ENCODE data around the gene C4B. TPM values are rescaled to one million over a fixed set of nuclear protein-coding genes. Genes with fewer than 3 reads are reported as not detected.
"Not testable (repeated sequence)": the region's sequence is repeated elsewhere in the genome, so short reads cannot be mapped to it uniquely, and the experiment has no call there.

C4B gene
- total and polyA plus RNA-seq, 2 donors: 4.7 to 142 TPM

DNA sequence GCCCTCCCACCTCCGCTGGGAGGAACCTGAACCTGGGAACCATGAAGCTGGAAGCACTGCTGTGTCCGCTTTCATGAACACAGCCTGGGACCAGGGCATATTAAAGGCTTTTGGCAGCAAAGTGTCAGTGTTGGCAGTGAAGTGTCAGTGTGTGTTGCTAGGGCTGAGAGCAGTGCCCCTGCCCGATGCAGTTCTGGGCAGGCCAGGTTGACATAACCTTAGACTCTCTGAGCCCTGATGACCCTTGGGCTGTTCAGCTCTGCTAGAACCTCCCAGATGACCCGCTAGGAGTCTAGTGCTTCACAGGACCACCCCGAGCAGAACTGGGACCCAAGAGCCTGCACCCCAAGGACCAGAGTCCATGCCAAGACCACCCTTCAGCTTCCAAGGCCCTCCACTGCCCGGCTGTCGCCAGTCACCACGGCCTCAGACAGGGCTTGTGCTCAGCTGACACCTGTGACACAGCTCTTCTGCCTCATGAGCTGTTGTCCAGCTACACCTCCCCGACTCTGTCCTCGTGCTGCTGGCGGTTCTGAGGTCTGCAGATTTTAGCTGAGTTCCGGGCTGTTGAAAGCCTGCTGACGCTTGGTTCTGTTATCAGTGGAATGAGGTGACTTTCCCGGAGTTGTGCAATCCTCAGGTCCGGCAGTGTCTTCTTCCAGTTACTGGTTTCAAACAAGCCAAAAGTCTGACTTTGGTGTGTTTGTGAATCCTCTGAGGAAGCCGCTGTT is 20.9 kb downstream of the C4B start:
- not testable (repeated sequence) for H3K4me1 ChIP-seq (ENCODE audit: insufficient read depth); H3K4me3 ChIP-seq (ENCODE audit: low read depth, low read length); H3K36me3 ChIP-seq (ENCODE audit: insufficient read depth); H3K27ac ChIP-seq (ENCODE audit: low read depth); DNase-seq (ENCODE audit: extremely low spot score)
- no CpG with 5 or more reads among the region's 16 CpGs for WGBS

DNA sequence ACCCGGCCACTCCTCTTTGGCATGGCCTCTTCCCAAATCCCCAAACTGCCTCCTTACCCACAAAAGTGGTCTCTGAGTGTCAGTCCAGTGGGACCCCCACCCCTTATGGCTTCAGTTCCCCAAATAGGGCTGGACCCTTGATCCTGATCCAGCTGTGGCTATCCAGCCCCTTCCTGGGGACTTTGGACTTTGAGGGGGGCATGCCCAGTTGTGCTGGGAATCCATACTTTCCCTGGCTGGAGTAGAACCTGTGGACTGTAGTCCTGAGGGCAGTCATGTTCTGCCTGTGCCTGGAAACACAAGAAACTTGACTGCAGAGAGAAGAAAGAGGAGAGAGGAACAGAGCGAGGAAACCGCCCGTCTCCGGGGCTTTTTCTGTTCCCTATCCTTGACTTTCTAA is 22.5 kb downstream of the C4B start:
- not testable (repeated sequence) for H3K36me3 ChIP-seq (ENCODE audit: insufficient read depth); H3K4me1 ChIP-seq (ENCODE audit: insufficient read depth); H3K27ac ChIP-seq (ENCODE audit: low read depth); DNase-seq (ENCODE audit: extremely low spot score); H3K4me3 ChIP-seq (ENCODE audit: low read depth, low read length)
- WGBS: 85% methylated on average over 4 of the region's 5 CpGs

DNA sequence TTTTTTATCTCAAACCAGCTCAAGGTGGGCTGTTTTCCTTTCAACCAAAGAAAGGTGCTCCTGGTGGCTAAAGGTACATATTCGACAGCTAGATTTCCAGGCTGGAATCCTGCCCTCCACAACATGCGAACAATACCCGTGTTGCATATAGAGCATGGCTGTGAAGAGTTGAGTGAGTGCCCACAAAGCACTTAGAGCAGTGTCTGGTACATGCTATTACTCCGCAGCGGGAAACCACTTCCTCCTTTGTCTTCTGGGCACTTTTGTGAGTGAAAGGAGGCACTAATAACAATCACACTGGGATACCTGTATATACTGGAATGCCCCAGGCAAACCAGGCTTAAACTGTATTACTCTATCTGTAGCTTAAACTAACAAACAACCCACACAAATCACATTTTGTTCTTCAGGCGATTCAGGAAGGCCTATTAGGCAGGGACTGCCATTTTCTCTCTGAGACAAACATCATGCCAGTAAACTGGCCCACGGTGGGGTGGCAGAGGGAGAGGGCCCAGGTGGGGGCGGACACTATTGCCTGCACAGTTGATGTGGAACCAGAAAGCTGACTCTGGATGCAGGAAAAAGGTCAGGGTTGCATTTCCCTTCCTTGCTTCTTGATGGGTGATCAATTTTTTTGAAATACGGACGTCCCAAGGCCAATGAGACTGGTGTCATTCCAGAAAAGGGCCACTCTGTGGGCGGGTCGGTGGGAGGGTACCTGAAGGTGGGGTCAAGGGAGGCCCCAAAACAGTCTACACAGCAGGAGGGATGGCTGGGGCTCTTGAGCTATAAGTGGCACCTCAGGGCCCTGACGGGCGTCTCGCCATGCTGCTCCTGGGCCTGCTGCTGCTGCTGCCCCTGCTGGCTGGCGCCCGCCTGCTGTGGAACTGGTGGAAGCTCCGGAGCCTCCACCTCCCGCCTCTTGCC is 23.3 kb downstream of the C4B start, which contains the start of gene CYP21A2:
Gene CYP21A2, plus strand, starts transcription at position 818 of the 927 bp plus-strand sequence. Its CDS starts 8 bp downstream, at position 826.
- H3K27ac ChIP-seq (ENCODE audit: low read depth); H3K36me3 ChIP-seq (ENCODE audit: insufficient read depth); H3K4me1 ChIP-seq (ENCODE audit: insufficient read depth); DNase-seq (ENCODE audit: extremely low spot score); H3K4me3 ChIP-seq (ENCODE audit: low read depth, low read length): not testable (repeated sequence)
- WGBS: 90% methylated on average over 15 of the region's 19 CpGs

DNA sequence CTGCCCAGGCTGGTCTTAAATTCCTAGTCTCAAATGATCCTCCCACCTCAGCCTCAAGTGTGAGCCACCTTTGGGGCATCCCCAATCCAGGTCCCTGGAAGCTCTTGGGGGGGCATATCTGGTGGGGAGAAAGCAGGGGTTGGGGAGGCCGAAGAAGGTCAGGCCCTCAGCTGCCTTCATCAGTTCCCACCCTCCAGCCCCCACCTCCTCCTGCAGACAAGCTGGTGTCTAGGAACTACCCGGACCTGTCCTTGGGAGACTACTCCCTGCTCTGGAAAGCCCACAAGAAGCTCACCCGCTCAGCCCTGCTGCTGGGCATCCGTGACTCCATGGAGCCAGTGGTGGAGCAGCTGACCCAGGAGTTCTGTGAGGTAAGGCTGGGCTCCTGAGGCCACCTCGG is 24.3 kb downstream of the C4B start:
- H3K36me3 ChIP-seq (ENCODE audit: insufficient read depth); H3K4me1 ChIP-seq (ENCODE audit: insufficient read depth); H3K27ac ChIP-seq (ENCODE audit: low read depth); DNase-seq (ENCODE audit: extremely low spot score); H3K4me3 ChIP-seq (ENCODE audit: low read depth, low read length): not testable (repeated sequence)
- whole genome bisulfite sequencing: 84% methylated on average over 4 of the region's 5 CpGs

DNA sequence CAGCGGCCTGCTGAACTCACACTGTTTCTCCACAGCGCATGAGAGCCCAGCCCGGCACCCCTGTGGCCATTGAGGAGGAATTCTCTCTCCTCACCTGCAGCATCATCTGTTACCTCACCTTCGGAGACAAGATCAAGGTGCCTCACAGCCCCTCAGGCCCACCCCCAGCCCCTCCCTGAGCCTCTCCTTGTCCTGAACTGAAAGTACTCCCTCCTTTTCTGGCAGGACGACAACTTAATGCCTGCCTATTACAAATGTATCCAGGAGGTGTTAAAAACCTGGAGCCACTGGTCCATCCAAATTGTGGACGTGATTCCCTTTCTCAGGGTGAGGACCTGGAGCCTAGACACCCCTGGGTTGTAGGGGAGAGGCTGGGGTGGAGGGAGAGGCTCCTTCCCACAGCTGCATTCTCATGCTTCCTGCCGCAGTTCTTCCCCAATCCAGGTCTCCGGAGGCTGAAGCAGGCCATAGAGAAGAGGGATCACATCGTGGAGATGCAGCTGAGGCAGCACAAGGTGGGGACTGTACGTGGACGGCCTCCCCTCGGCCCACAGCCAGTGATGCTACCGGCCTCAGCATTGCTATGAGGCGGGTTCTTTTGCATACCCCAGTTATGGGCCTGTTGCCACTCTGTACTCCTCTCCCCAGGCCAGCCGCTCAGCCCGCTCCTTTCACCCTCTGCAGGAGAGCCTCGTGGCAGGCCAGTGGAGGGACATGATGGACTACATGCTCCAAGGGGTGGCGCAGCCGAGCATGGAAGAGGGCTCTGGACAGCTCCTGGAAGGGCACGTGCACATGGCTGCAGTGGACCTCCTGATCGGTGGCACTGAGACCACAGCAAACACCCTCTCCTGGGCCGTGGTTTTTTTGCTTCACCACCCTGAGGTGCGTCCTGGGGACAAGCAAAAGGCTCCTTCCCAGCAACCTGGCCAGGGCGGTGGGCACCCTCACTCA is 25.0 kb downstream of the C4B start:
- H3K4me1 ChIP-seq (ENCODE audit: insufficient read depth); DNase-seq (ENCODE audit: extremely low spot score); H3K36me3 ChIP-seq (ENCODE audit: insufficient read depth); H3K27ac ChIP-seq (ENCODE audit: low read depth); H3K4me3 ChIP-seq (ENCODE audit: low read depth, low read length): not testable (repeated sequence)
- 71% methylated on average over 23 of the region's 24 CpGs for WGBS

DNA sequence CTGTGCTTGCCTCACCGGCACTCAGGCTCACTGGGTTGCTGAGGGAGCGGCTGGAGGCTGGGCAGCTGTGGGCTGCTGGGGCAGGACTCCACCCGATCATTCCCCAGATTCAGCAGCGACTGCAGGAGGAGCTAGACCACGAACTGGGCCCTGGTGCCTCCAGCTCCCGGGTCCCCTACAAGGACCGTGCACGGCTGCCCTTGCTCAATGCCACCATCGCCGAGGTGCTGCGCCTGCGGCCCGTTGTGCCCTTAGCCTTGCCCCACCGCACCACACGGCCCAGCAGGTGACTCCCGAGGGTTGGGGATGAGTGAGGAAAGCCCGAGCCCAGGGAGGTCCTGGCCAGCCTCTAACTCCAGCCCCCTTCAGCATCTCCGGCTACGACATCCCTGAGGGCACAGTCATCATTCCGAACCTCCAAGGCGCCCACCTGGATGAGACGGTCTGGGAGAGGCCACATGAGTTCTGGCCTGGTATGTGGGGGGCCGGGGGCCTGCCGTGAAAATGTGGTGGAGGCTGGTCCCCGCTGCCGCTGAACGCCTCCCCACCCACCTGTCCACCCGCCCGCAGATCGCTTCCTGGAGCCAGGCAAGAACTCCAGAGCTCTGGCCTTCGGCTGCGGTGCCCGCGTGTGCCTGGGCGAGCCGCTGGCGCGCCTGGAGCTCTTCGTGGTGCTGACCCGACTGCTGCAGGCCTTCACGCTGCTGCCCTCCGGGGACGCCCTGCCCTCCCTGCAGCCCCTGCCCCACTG is 25.9 kb downstream of the C4B start:
- not testable (repeated sequence) for DNase-seq (ENCODE audit: extremely low spot score)
- 87% methylated on average over 24 of the region's 43 CpGs for WGBS

DNA sequence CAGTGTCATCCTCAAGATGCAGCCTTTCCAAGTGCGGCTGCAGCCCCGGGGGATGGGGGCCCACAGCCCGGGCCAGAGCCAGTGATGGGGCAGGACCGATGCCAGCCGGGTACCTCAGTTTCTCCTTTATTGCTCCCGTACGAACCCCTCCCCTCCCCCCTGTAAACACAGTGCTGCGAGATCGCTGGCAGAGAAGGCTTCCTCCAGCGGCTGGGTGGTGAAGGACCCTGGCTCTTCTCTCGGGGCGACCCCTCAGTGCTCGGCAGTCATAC is 26.4 kb downstream of the C4B start:
- DNase-seq (ENCODE audit: extremely low spot score); H3K4me3 ChIP-seq (ENCODE audit: low read depth, low read length); H3K4me1 ChIP-seq (ENCODE audit: insufficient read depth); H3K27ac ChIP-seq (ENCODE audit: low read depth); H3K36me3 ChIP-seq (ENCODE audit: insufficient read depth): not testable (repeated sequence)
- WGBS: 60% methylated on average over 7 of the region's 13 CpGs

More for the DNA sequence above, 25.9 kb downstream of the C4B start:
- not testable (repeated sequence) for H3K36me3 ChIP-seq (ENCODE audit: insufficient read depth); H3K4me3 ChIP-seq (ENCODE audit: low read depth, low read length); H3K4me1 ChIP-seq (ENCODE audit: insufficient read depth); H3K27ac ChIP-seq (ENCODE audit: low read depth)

DNA sequence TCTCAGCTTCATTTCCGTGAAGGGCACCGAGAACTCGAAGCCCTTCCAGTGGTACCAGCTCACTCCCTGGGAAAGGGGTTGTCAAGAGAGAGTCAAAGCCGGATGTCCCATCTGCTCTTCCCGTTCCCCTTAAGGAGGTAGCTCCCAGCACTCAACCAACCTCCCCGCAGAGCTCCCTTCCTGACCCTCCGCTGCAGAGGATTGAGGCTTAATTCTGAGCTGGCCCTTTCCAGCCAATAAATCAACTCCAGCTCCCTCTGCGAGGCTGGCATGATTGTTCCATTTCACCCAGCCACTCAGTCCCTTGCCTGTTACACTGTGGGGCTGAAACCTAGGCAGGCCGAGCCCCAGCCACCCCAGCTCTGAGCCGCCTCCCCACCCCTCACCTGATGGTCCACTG is 26.8 kb downstream of the C4B start:
- not testable (repeated sequence) for H3K4me1 ChIP-seq (ENCODE audit: insufficient read depth); H3K4me3 ChIP-seq (ENCODE audit: low read depth, low read length); H3K36me3 ChIP-seq (ENCODE audit: insufficient read depth); H3K27ac ChIP-seq (ENCODE audit: low read depth); DNase-seq (ENCODE audit: extremely low spot score)
- 53% methylated on average over 6 of the region's 10 CpGs for WGBS

DNA sequence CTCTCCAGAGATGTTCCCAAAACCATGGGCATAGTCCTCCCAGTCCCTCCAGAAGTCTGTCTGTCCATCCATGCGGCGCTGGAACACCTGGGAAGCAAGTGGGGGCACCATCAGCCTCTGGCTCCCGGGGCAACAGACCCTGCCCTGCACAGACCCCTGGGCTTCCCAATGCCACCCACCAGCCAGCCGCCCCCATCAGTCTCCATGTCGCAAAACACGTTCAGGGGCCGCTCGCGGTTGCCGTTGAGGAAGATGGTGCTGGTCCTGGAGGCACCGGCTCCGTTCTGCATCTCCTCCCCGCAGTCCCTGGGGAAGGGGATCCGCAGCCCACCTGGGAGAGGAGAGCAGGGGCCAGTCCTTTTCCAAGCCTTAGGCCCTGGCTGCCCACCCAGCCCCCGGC is 27.7 kb downstream of the C4B start:
- DNase-seq (ENCODE audit: extremely low spot score); H3K4me3 ChIP-seq (ENCODE audit: low read depth, low read length); H3K27ac ChIP-seq (ENCODE audit: low read depth); H3K4me1 ChIP-seq (ENCODE audit: insufficient read depth); H3K36me3 ChIP-seq (ENCODE audit: insufficient read depth): not testable (repeated sequence)
- WGBS: 93% methylated on average over 14 of the region's 15 CpGs

DNA sequence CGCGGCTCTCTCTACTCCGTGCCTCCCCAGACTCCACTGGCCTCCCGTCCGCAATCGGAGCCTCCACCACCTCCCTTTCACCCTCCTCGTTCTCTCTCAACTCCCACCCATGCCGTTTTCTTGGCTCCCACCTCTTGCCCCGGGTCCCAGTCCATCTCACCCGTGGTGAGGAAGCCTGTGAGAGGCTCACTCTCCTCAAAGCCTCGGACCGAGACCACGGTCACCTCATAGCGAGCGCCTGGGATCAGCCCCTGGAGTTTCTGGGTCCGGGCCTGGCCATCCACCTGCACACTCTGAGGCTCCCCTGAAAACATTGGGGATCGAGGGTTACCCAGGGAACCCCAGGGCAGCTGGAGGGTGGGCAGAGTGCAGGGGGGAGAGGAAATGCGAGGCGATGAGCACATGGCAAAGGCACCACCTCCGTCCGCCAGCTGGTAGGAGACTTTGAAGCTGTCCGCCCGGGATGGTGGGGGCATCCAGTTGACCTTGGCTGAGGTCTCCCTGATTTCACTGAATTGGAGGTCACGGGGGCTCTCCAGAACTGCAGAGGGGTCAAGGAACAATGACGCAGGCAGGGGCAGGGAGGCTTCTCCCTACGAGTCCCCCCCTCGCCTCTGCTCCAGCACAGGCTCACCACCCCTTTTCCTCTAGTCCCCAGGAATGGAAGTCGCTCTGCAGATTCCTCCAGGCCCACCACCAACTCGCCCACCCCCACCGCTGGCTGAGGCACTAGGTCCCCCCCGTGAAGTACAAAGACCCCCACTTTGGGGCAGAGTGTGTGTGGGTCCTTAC is 29.2 kb downstream of the C4B start:
- 92% methylated on average over 18 of the region's 31 CpGs for whole genome bisulfite sequencing
- H3K36me3 ChIP-seq (ENCODE audit: insufficient read depth); H3K4me1 ChIP-seq (ENCODE audit: insufficient read depth); DNase-seq (ENCODE audit: extremely low spot score); H3K4me3 ChIP-seq (ENCODE audit: low read depth, low read length); H3K27ac ChIP-seq (ENCODE audit: low read depth): not testable (repeated sequence)

DNA sequence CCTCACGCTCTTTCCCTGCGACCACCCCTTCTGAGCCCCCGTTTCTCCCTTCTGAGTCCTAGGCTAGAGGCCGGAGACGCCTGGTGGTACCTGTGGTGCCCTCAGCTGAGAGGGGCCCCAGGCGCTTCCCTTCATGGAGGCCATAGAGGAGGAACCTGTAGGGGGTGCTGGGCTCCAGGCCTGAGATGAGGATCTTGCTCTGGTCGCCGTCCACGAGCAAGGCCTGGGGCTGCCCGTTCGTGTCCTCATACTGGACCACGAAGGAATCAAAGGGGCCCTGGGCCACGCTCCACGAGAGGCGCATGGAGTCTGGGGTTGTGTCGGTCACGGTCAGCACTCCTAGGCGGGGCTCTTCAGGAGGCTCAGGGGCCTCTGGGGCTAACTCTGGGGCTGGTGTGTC is 30.3 kb downstream of the C4B start:
- H3K27ac ChIP-seq (ENCODE audit: low read depth); H3K4me3 ChIP-seq (ENCODE audit: low read depth, low read length); H3K4me1 ChIP-seq (ENCODE audit: insufficient read depth); DNase-seq (ENCODE audit: extremely low spot score); H3K36me3 ChIP-seq (ENCODE audit: insufficient read depth): not testable (repeated sequence)
- 88% methylated on average over 13 of the region's 18 CpGs for WGBS

DNA sequence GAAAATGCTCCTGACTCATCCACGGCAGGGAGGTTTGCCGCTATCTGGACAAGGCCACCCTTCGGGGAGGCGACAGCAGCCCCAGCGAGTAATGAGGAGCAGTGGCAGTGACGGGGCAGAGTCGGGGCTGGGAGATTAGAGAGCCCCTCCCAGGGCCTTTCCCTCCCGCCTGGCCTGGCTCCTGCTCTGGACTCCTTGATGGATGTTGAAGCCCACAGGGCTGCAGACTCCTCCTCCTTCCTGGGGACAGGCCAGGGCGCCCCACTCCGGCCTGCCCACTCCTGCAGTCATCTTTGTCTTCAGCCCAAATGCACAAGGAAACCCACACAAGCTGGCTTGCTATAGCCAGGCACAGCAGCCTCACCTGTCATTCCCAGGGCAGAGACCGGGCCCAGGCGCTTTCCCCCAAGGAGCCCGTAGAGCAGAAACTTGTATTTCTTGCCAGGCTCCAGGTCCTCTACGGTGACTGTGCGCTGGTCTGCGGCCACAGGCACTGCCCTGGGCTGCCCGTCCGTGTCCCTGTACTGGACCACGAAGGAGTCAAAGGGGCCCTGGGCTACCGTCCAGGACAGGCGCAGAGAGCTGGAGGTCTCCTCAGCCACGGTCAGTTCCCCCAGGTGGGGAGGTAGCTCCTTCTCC is 31.3 kb downstream of the C4B start:
- H3K4me3 ChIP-seq (ENCODE audit: low read depth, low read length): no peak overlapping the region
- no peak for DNase-seq (ENCODE audit: extremely low spot score)
- H3K27ac ChIP-seq (ENCODE audit: low read depth): no peak overlapping the region
- H3K36me3 ChIP-seq (ENCODE audit: insufficient read depth): no peaks in the 10 kb centered on the region
- H3K4me1 ChIP-seq (ENCODE audit: insufficient read depth): no peaks in the 10 kb centered on the region
- 68% methylated on average over 22 of the region's 22 CpGs for WGBS
